Type B pancreatic cell (in vitro differentiated cells): ENCODE results near the gene PIK3R6. TPM values are rescaled to one million over a fixed set of nuclear protein-coding genes. Genes with fewer than 3 reads are reported as not detected.
A peak's percentile ranks its signal among the peaks of the same experiment; 100 is the strongest.

Source experiments
- DNase-seq: peaks from one replicate; pipeline ENCODE4 v3.0.0; 2021; ENCODE audit warnings: mixed read lengths; ENCODE audit not compliant: unreplicated experiment; ENCODE audit errors: extremely low spot score
- H3K27ac Mint-ChIP-seq: 2 replicates; pipeline ENCODE4 v1.8.0; 2021; ENCODE audit warnings: mild to moderate bottlenecking, mixed read lengths
- H3K27me3 Mint-ChIP-seq: 2 replicates; pipeline ENCODE4 v1.8.0; 2021; ENCODE audit warnings: mixed read lengths
- H3K36me3 Mint-ChIP-seq: 2 replicates; pipeline ENCODE4 v1.8.0; 2021; ENCODE audit warnings: mixed read lengths
- H3K4me1 Mint-ChIP-seq: one replicate; pipeline ENCODE4 v1.8.0; 2021; ENCODE audit warnings: mixed read lengths; ENCODE audit not compliant: unreplicated experiment
- H3K4me3 Mint-ChIP-seq: 2 replicates; pipeline ENCODE4 v1.8.0; 2021; ENCODE audit warnings: mild to moderate bottlenecking, mixed read lengths
- H3K9me3 Mint-ChIP-seq: 2 replicates; pipeline ENCODE4 v1.8.0; 2021; ENCODE audit warnings: mixed read lengths
- total RNA-seq: library from RNA; stranded (reverse); gene quantifications from 2 replicates; pipeline ENCODE4 v1.2.1, GENCODE V29; 2021; ENCODE audit warnings: low replicate concordance
- TF ChIP-seq, protein P1 (sequence below): fragments of 200-600 bp; sonication (generic); conservative IDR thresholded peaks from 2 replicates; pipeline ENCODE4 v1.5.0; 2021; ENCODE audit warnings: antibody characterized with exemption, mild to moderate bottlenecking

PIK3R6 gene
- total RNA-seq, 1 donor from 2014 or later = not detected

DNA sequence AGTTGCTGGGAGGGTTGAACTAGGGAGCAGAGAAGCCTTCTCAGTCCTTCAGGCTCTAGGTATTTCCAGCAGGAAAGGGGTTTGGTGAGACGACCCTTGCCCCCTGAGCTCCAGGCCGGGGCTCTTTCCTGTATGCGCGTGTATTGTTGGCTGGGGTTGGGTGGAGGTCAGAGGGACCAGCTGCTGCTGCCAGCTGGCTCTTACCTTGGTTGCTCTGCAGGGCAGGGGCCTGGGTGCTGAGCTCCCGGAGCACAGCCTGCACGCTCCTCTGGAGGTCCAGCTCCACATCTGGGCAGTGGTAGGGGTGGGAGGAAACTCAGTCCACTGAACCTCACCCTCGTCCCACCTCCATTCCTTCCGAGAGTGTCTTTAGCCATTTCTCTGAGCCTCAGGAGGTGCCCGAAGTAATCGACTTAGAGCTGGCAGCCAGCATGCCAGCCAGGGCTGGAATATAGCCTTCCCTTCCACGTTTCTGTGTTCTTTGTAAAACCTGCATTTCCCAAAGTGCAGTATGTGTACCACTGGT is 28.0 kb downstream of the PIK3R6 start:
- peaks cover 15% of the 10 kb centered on the region for H3K27me3 Mint-ChIP-seq
- H3K36me3 Mint-ChIP-seq = no peaks in the 10 kb centered on the region
- H3K4me3 Mint-ChIP-seq = no peak overlapping the region
- no peak for DNase-seq
- H3K9me3 Mint-ChIP-seq = no peaks in the 10 kb centered on the region
- H3K4me1 Mint-ChIP-seq = peaks cover 10% of the 10 kb centered on the region
- TF ChIP-seq, protein P1, sequence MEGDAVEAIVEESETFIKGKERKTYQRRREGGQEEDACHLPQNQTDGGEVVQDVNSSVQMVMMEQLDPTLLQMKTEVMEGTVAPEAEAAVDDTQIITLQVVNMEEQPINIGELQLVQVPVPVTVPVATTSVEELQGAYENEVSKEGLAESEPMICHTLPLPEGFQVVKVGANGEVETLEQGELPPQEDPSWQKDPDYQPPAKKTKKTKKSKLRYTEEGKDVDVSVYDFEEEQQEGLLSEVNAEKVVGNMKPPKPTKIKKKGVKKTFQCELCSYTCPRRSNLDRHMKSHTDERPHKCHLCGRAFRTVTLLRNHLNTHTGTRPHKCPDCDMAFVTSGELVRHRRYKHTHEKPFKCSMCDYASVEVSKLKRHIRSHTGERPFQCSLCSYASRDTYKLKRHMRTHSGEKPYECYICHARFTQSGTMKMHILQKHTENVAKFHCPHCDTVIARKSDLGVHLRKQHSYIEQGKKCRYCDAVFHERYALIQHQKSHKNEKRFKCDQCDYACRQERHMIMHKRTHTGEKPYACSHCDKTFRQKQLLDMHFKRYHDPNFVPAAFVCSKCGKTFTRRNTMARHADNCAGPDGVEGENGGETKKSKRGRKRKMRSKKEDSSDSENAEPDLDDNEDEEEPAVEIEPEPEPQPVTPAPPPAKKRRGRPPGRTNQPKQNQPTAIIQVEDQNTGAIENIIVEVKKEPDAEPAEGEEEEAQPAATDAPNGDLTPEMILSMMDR = no peak
- no peak overlapping the region for H3K27ac Mint-ChIP-seq

DNA sequence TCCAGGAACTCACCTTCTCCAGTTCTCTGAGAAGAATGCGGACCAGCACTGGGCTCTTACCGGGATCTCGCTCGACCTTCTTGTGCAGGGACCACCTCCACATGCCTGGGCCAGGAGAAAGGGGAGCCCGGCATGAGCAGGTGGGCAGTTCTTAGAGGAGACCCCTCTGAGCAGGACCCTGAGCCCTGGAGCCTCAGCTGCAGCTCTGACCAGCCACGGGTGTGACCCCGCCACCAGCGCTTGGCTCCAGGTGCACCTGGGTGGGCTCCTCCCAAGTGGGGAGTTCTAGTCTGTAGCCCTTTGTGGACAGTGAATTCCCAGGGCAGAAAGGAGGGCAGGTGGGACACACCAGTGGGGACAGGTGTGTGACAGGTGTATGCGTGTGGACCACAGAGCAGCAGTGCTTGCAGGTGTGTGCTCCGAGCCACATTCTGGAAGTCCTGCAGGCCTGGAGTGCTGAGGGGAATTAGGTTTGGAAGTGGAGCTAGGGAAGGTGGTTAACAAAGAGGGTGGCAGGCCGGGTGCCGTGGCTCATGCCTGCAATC is 28.9 kb downstream of the PIK3R6 start:
- Mint-ChIP-seq H3K4me1 (peaks cover 10% of the 10 kb centered on the region), H3K27me3 (peaks cover 15% of the 10 kb centered on the region), H3K27ac (no peak overlapping the region), H3K4me3 (no peak overlapping the region), H3K9me3 (no peaks in the 10 kb centered on the region), H3K36me3 (no peaks in the 10 kb centered on the region)
- TF ChIP-seq, protein P1 = no peak
- DNase-seq = no peak

DNA sequence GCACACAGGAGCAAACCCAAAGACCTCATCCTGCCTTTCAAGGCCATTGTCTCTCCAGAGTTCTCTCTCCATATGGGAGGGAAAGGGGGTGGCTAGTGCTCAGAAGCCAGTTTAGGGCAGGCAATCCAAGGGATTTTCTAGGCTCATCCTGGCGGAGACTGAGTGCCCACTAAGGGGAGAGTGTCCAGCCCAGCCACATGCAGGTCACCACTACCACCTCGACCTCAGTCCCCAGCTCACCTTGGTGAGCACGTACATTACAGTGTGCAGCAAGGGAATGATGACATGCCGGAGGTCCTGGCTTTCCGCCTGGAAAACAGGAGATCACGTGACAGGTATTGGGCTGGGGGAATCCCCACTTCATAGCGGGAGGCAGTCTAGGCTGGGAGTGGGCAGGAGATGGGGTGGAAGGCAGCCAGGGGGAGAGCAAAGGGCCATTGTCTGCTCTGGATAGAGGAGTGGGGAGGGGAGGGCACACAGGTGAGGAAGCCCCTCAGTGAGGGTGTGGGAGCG is 29.9 kb downstream of the PIK3R6 start:
- H3K27ac Mint-ChIP-seq = no peak overlapping the region
- no peaks in the 10 kb centered on the region for H3K9me3 Mint-ChIP-seq
- H3K4me1 Mint-ChIP-seq = peaks cover 6% of the 10 kb centered on the region
- H3K36me3 Mint-ChIP-seq = no peaks in the 10 kb centered on the region
- TF ChIP-seq, protein P1 = no peak
- H3K4me3 Mint-ChIP-seq = no peak overlapping the region
- H3K27me3 Mint-ChIP-seq = peaks cover 15% of the 10 kb centered on the region
- peak; percentile 62 for DNase-seq

DNA sequence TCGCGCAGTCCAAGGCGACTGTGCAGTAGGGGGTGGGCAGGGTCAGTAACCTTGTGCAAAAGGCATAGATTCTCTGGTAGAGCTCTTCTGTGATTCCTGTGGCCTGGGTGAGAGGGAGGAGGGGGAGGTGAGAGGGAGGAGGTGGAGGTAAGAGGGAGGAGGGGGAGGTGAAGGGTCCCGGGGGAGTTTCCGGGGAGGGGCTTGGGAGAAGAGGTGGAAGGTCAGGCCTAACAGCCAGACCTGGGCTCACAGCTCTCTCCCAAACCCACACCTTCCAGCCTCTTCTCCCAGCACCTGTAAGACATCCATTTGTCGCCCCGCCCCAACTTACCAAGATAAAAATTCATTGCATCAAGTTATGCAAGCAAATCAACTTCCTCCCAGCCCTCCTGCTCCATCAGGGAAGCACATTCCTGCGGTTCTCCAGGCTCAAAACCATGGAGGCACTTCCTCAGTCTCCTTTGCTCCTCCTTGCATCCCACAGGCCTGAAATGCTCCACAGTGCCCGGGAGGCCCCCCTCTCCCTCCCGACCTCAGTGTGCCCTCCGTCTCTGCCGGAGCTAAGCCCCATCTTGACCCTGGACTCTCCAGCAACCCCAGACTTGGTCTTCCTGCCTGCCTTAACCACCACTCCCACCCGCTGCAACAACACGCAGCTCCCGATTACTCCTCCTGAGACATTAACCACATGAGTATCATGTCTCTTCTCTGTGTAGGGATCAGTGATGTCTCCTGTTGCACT is 30.5 kb downstream of the PIK3R6 start:
- peaks cover 6% of the 10 kb centered on the region for H3K4me1 Mint-ChIP-seq
- TF ChIP-seq, protein P1 = no peak
- H3K9me3 Mint-ChIP-seq = no peaks in the 10 kb centered on the region
- H3K27me3 Mint-ChIP-seq = peaks cover 15% of the 10 kb centered on the region
- H3K36me3 Mint-ChIP-seq = no peaks in the 10 kb centered on the region
- no peak overlapping the region for H3K4me3 Mint-ChIP-seq
- no peak overlapping the region for H3K27ac Mint-ChIP-seq
- peak; percentile 57 for DNase-seq

DNA sequence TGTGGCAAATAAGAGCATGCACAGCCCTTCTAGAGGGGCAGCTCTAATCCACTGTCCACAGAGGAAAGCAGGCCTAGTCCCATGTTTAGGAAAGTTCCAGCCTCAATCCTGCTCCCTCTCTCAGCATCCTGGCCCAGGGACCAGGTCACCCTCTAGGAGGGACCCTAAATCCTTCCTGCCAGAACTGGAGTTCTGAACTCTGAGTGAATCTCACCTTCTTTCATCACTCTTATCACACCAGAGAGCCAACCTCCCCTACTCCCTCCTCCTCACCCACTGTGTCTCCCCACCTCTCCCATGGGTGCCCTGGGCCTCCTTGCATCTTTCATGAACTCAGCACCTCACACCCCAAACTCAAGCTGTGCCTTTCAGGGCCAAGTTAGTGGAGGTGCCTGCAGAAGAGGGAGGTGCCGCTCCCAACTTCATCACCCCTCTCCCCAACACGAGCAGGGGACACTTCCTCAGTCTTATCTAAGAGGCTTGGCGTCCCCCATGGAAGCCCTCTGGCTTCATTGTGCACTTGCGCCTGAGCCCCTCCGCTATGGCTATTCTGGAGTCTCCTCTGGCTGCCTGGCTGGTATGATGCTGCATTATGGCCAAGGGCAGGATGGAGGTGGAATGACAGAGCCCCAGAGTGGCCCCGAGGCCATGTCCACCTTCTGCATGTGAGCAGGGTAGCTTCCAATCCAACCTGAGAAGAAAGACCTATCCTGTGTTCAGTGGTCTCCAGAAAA is 31.7 kb downstream of the PIK3R6 start:
- Mint-ChIP-seq H3K4me3 (no peak overlapping the region), H3K36me3 (no peaks in the 10 kb centered on the region), H3K4me1 (peaks cover 6% of the 10 kb centered on the region), H3K27me3 (peaks cover 15% of the 10 kb centered on the region), H3K9me3 (no peaks in the 10 kb centered on the region), H3K27ac (no peak overlapping the region)
- TF ChIP-seq, protein P1 = no peak
- peak; percentile 50 for DNase-seq
